Trophoblast cell (in vitro differentiated cells and primary cell): ENCODE data around the gene CCDC187.
A peak's percentile ranks its signal among the peaks of the same experiment; 100 is the strongest.

Source experiments
- DNase-seq, 2 donors: peaks; one replicate each; pipeline ENCODE4 v3.0.0-alpha.2; 2016
- H2AFZ ChIP-seq: 2 replicates; pipeline ENCODE4 v1.6.1; 2013; ENCODE audit warnings: low read length, moderate library complexity, mild to moderate bottlenecking; ENCODE audit not compliant: insufficient read depth, poor library complexity
- H2AK5ac ChIP-seq: 2 replicates; pipeline ENCODE4 v1.6.1; 2013; ENCODE audit warnings: mild to moderate bottlenecking, low read length
- H2BK120ac ChIP-seq: 2 replicates; pipeline ENCODE4 v1.6.1; 2013; ENCODE audit warnings: low read length, mild to moderate bottlenecking, moderate library complexity; ENCODE audit not compliant: insufficient read depth, poor library complexity
- H2BK12ac ChIP-seq: 2 replicates; pipeline ENCODE4 v1.6.1; 2013; ENCODE audit warnings: mild to moderate bottlenecking, low read length, moderate library complexity
- H2BK5ac ChIP-seq: 2 replicates; pipeline ENCODE4 v1.6.1; 2013; ENCODE audit warnings: low read length, low read depth, moderate library complexity, mild to moderate bottlenecking; ENCODE audit not compliant: poor library complexity
- H3K14ac ChIP-seq: 2 replicates; pipeline ENCODE4 v1.6.1; 2013; ENCODE audit warnings: mild to moderate bottlenecking, low read length
- H3K18ac ChIP-seq: 2 replicates; pipeline ENCODE4 v1.6.1; 2013; ENCODE audit warnings: mild to moderate bottlenecking, low read length
- H3K23ac ChIP-seq: 2 replicates; pipeline ENCODE4 v1.6.1; 2013; ENCODE audit warnings: low read length
- H3K27ac ChIP-seq: 2 replicates; pipeline ENCODE4 v1.5.1; 2013; ENCODE audit warnings: low read depth, mild to moderate bottlenecking, inconsistent platforms, low read length, moderate library complexity
- H3K27me3 ChIP-seq: 2 replicates; pipeline ENCODE4 v1.6.1; 2013; ENCODE audit warnings: inconsistent platforms, mild to moderate bottlenecking, low read length, moderate library complexity; ENCODE audit not compliant: insufficient read depth
- H3K36me3 ChIP-seq, 2 experiments: 1 replicate in 1 of 2; 2 replicates in 1 of 2; pipeline ENCODE4 v1.6.1; 2013; ENCODE audit warnings: low read length in 2 of 2, mild to moderate bottlenecking in 2 of 2, moderate library complexity in 1 of 2; ENCODE audit not compliant: insufficient read depth in 2 of 2, control insufficient read depth in 1 of 2
- H3K4ac ChIP-seq: 2 replicates; pipeline ENCODE4 v1.6.1; 2013; ENCODE audit warnings: low read depth, mild to moderate bottlenecking, low read length, moderate library complexity
- H3K4me1 ChIP-seq, 2 experiments: 1 replicate in 1 of 2; 2 replicates in 1 of 2; pipeline ENCODE4 v1.6.1; 2013; ENCODE audit warnings: low read length in 2 of 2, mild to moderate bottlenecking in 2 of 2, moderate library complexity in 1 of 2; ENCODE audit not compliant: insufficient read depth in 2 of 2, control insufficient read depth in 1 of 2
- H3K4me2 ChIP-seq: 2 replicates; pipeline ENCODE4 v1.6.1; 2013; ENCODE audit warnings: inconsistent platforms, mild to moderate bottlenecking, low read length, moderate library complexity
- H3K4me3 ChIP-seq: 2 replicates; pipeline ENCODE4 v1.5.1; 2013; ENCODE audit warnings: mild to moderate bottlenecking, low read depth, low read length, inconsistent platforms
- H3K79me1 ChIP-seq: one replicate; pipeline ENCODE4 v1.6.1; 2013; ENCODE audit warnings: low read length
- H3K79me2 ChIP-seq: 2 replicates; pipeline ENCODE4 v1.6.1; 2013; ENCODE audit warnings: low read length, mild to moderate bottlenecking; ENCODE audit not compliant: control insufficient read depth, insufficient read depth, poor library complexity
- H3K9ac ChIP-seq: 2 replicates; pipeline ENCODE4 v1.6.1; 2013; ENCODE audit warnings: mild to moderate bottlenecking, low read length
- H3K9me3 ChIP-seq: 2 replicates; pipeline ENCODE4 v1.6.1; 2013; ENCODE audit warnings: low read depth, mild to moderate bottlenecking, control low read depth, inconsistent platforms, low read length; ENCODE audit not compliant: insufficient read depth
- H4K12ac ChIP-seq: 2 replicates; pipeline ENCODE4 v1.6.1; 2013; ENCODE audit warnings: low read depth, mild to moderate bottlenecking, low read length, moderate library complexity
- H4K8ac ChIP-seq: 2 replicates; pipeline ENCODE4 v1.6.1; 2013; ENCODE audit warnings: low read depth, mild to moderate bottlenecking, low read length, moderate library complexity
- H4K91ac ChIP-seq: one replicate; pipeline ENCODE4 v1.6.1; 2013; ENCODE audit warnings: low read depth, mild to moderate bottlenecking, low read length, moderate library complexity
- WGBS: extraction: QIAGEN DNeasy Blood & Tissue Kit; methylation state at CpG from one replicate; pipeline ENCODE4 v1.1.7; 2013; ENCODE audit warnings: missing lambda C conversion rate; ENCODE audit not compliant: insufficient read length, insufficient coverage; ENCODE audit errors: extremely low coverage; 5-methylcytosine and 5-hydroxymethylcytosine counted together

Gene CCDC187

DNA sequence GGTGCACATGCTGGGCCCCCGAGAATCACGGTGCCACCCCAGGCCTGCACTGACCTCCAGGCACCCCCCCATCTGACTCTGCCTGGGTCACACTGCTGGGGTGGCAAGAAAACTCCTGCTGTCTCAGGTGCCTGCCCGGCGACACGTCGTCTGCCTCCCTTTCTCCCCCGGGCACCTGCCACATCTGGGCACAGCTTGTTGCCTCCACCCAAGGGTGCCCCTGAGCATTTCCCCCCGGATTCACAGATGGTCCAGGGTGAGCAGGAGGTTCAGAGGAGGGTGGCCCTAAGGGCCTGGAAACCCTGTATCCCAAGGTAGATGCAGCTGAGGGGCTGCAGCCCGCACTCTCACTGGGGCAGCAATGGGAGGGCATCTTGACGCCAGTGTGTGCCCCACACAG, 43.4 kb downstream of the CCDC187 start:
- H2BK5ac ChIP-seq: no peak overlapping the region
- H3K4me1 ChIP-seq: peaks cover 0 to 2% of the 10 kb centered on the region in 2 experiments
- no peak overlapping the region for H3K4me2 ChIP-seq
- H3K4ac ChIP-seq: no peak overlapping the region
- H3K9me3 ChIP-seq: peaks cover 1% of the 10 kb centered on the region
- no peak overlapping the region for H3K14ac ChIP-seq
- no peak overlapping the region for H3K18ac ChIP-seq
- H2AFZ ChIP-seq: no peak overlapping the region
- H4K12ac ChIP-seq: no peak overlapping the region
- H3K79me1 ChIP-seq: no peaks in the 10 kb centered on the region
- no CpG with 5 or more reads among the region's 10 CpGs for WGBS
- no peak overlapping the region for H4K8ac ChIP-seq
- no peak overlapping the region for H3K27ac ChIP-seq
- DNase-seq: no peak
- H2BK120ac ChIP-seq: no peak overlapping the region
- peak overlapping the region; percentile 13 for H3K4me3 ChIP-seq
- no peaks in the 10 kb centered on the region for H3K79me2 ChIP-seq
- H3K36me3 ChIP-seq: no peaks in the 10 kb centered on the region
- H3K9ac ChIP-seq: no peak overlapping the region
- no peak overlapping the region for H4K91ac ChIP-seq
- H2BK12ac ChIP-seq: no peak overlapping the region
- H3K23ac ChIP-seq: no peak overlapping the region
- H2AK5ac ChIP-seq: no peak overlapping the region
- H3K27me3 ChIP-seq: no peaks in the 10 kb centered on the region

GRCh38 chr9:136259836-136260235, 44.1 kb downstream of the CCDC187 start:
- H3K79me2 ChIP-seq: no peaks in the 10 kb centered on the region
- no peaks in the 10 kb centered on the region for H3K36me3 ChIP-seq
- H3K9ac ChIP-seq: no peak overlapping the region
- no peaks in the 10 kb centered on the region for H3K27me3 ChIP-seq
- no peak overlapping the region for H3K18ac ChIP-seq
- DNase-seq: no peak
- H3K23ac ChIP-seq: no peak overlapping the region
- peaks cover 0 to 2% of the 10 kb centered on the region in 2 experiments for H3K4me1 ChIP-seq
- H3K4me3 ChIP-seq: no peak overlapping the region
- no peaks in the 10 kb centered on the region for H3K79me1 ChIP-seq
- no peak overlapping the region for H4K12ac ChIP-seq
- H3K14ac ChIP-seq: no peak overlapping the region
- H4K8ac ChIP-seq: no peak overlapping the region
- no peak overlapping the region for H3K4me2 ChIP-seq
- H2AFZ ChIP-seq: no peak overlapping the region
- no peak overlapping the region for H2BK120ac ChIP-seq
- no peak overlapping the region for H2BK12ac ChIP-seq
- peaks cover under 1% of the 10 kb centered on the region for H3K9me3 ChIP-seq
- H3K27ac ChIP-seq: no peak overlapping the region
- WGBS: no CpG with 5 or more reads among the region's 17 CpGs
- no peak overlapping the region for H2BK5ac ChIP-seq
- H4K91ac ChIP-seq: no peak overlapping the region
- H2AK5ac ChIP-seq: no peak overlapping the region
- no peak overlapping the region for H3K4ac ChIP-seq

DNA sequence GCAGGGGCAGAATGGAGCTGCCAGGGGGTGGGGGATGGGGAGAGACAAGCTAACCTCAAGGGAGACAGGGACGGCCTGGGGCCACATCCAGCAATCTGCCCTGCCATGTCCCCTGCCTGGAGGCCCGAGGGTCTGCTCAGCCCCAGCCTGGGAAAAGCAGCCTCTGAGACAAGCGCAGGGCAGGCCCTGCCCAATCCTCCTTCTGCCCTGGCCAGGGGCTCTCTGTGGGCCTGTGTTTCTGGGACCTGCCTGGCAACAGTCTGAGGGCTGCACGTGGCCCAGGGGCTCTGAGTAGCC, 44.4 kb downstream of the CCDC187 start:
- H2BK12ac ChIP-seq: no peak overlapping the region
- no peaks in the 10 kb centered on the region for H3K9me3 ChIP-seq
- H4K12ac ChIP-seq: no peak overlapping the region
- no peaks in the 10 kb centered on the region for H3K79me1 ChIP-seq
- H3K27me3 ChIP-seq: no peaks in the 10 kb centered on the region
- no peaks in the 10 kb centered on the region for H3K79me2 ChIP-seq
- no peak overlapping the region for H4K91ac ChIP-seq
- no peak overlapping the region for H3K4ac ChIP-seq
- H4K8ac ChIP-seq: no peak overlapping the region
- no peak overlapping the region for H2AK5ac ChIP-seq
- no peak overlapping the region for H3K14ac ChIP-seq
- no peak overlapping the region for H3K23ac ChIP-seq
- H2BK5ac ChIP-seq: no peak overlapping the region
- no CpG with 5 or more reads among the region's 4 CpGs for WGBS
- no peaks in the 10 kb centered on the region for H3K36me3 ChIP-seq
- no peak overlapping the region for H3K9ac ChIP-seq
- H3K27ac ChIP-seq: no peak overlapping the region
- H2BK120ac ChIP-seq: no peak overlapping the region
- no peak overlapping the region for H3K4me3 ChIP-seq
- no peak overlapping the region for H3K4me2 ChIP-seq
- H3K18ac ChIP-seq: no peak overlapping the region
- no peak for DNase-seq
- no peak overlapping the region for H2AFZ ChIP-seq
- peaks cover 0 to 2% of the 10 kb centered on the region in 2 experiments for H3K4me1 ChIP-seq

DNA sequence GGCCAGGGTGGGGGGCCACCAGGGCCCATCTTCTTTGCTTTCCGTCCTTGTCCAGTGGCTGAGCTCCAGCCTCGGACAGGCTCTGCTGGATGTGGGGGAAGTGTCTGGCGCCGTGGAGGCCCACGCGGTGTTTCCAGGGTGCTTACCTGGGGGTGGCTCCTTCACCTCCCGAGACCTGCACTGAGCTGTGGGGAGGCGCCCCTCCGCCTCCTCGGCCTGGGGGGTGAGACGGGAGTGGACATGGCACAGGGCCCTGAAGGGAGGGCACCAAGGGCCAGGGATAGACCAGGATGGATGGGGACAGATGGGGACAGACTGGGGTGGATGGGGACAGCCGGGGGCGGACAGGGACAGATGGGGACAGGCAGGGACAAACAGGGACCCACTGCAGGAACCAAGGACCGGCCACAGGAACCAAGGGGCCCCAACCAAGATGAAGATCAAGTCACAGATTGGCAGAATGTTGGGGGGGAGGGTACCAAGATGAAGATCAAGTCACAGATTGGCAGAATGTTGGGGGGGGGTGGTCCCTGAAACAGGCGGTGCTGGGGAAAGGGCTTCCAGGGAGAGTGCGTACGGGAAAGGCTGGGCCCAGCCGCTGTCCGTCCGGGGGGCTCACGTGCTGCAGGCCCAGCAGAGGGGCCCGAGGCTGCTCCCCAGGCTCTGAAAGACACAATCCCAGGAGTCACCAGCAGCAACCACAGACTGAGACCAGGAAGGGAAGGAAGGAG, 44.9 kb downstream of the CCDC187 start:
- no peak overlapping the region for H2BK120ac ChIP-seq
- no peak overlapping the region for H3K18ac ChIP-seq
- no peak overlapping the region for H3K27ac ChIP-seq
- H3K23ac ChIP-seq: no peak overlapping the region
- H3K9ac ChIP-seq: no peak overlapping the region
- no peak overlapping the region for H2AK5ac ChIP-seq
- H4K8ac ChIP-seq: no peak overlapping the region
- peaks cover 0 to 2% of the 10 kb centered on the region in 2 experiments for H3K4me1 ChIP-seq
- WGBS: no CpG with 5 or more reads among the region's 22 CpGs
- no peak for DNase-seq
- no peak overlapping the region for H3K14ac ChIP-seq
- no peak overlapping the region for H3K4me3 ChIP-seq
- H4K12ac ChIP-seq: no peak overlapping the region
- H2AFZ ChIP-seq: no peak overlapping the region
- no peak overlapping the region for H3K4me2 ChIP-seq
- no peak overlapping the region for H3K4ac ChIP-seq
- H3K36me3 ChIP-seq: no peaks in the 10 kb centered on the region
- no peaks in the 10 kb centered on the region for H3K79me1 ChIP-seq
- H3K9me3 ChIP-seq: no peaks in the 10 kb centered on the region
- H2BK12ac ChIP-seq: no peak overlapping the region
- H2BK5ac ChIP-seq: no peak overlapping the region
- H4K91ac ChIP-seq: no peak overlapping the region
- no peaks in the 10 kb centered on the region for H3K27me3 ChIP-seq
- no peaks in the 10 kb centered on the region for H3K79me2 ChIP-seq
